HepG2 (cell line): ENCODE data around the gene PGC. TPM values are rescaled to one million over a fixed set of nuclear protein-coding genes. Genes with fewer than 3 reads are reported as not detected.

Experiments used
- CTCF ChIP-seq: sonication (generic); formaldehyde crosslinking; IDR thresholded peaks from 2 replicates; pipeline ENCODE4 v1.5.0; 2020; ENCODE audit warnings: mild to moderate bottlenecking, missing genetic modification reagents, moderate library complexity
- FOXK2 ChIP-seq: fragments of 450-650 bp; IDR thresholded peaks from 2 replicates; pipeline ENCODE4 v1.6.1; 2016
- GRHL1 ChIP-seq: sonication (generic); formaldehyde crosslinking; conservative IDR thresholded peaks from 2 replicates; pipeline ENCODE4 v1.8.0; 2022; ENCODE audit warnings: missing genetic modification reagents
- JARID2 ChIP-seq: sonication (generic); formaldehyde crosslinking; IDR thresholded peaks from 2 replicates; pipeline ENCODE4 v1.8.1; 2023; ENCODE audit warnings: missing genetic modification reagents, inconsistent platforms; ENCODE audit not compliant: insufficient replicate concordance
- MAZ ChIP-seq, 2 experiments: sonication (generic) in 1 of 2; formaldehyde crosslinking in 1 of 2; IDR thresholded peaks; 2 replicates each; pipeline versions ENCODE4 v1.5.0 to v1.6.1; 2012 to 2020; ENCODE audit warnings: low read depth in 2 of 2, mild to moderate bottlenecking in 2 of 2, borderline replicate concordance in 1 of 2, improper control_type of control experiment in 1 of 2, low read length in 1 of 2, missing genetic modification reagents in 1 of 2, moderate library complexity in 1 of 2
- MED13 ChIP-seq: sonication (generic); formaldehyde crosslinking; IDR thresholded peaks from 2 replicates; pipeline ENCODE4 v1.5.0; 2020; ENCODE audit warnings: missing genetic modification reagents
- MXD4 ChIP-seq: IDR thresholded peaks from 2 replicates; pipeline ENCODE4 v1.6.1; 2016; ENCODE audit warnings: mild to moderate bottlenecking, missing biosample characterization, missing genetic modification reagents
- NFE2L1 ChIP-seq: sonication (generic); formaldehyde crosslinking; IDR thresholded peaks from 2 replicates; pipeline ENCODE4 v1.4.0; 2020; ENCODE audit warnings: missing genetic modification reagents, mild to moderate bottlenecking, borderline replicate concordance
- NFRKB ChIP-seq: fragments of 450-650 bp; IDR thresholded peaks from 2 replicates; pipeline ENCODE4 v1.6.1; 2017
- SNAPC4 ChIP-seq: sonication (generic); formaldehyde crosslinking; IDR thresholded peaks from 2 replicates; pipeline ENCODE4 v1.4.0; 2020; ENCODE audit warnings: mild to moderate bottlenecking, missing genetic modification reagents
- TBP ChIP-seq: sonication (generic); formaldehyde crosslinking; IDR thresholded peaks from 2 replicates; pipeline ENCODE4 v1.5.0; 2020; ENCODE audit warnings: missing genetic modification reagents
- ZKSCAN8 ChIP-seq: IDR thresholded peaks from 2 replicates; pipeline ENCODE4 v1.6.1; 2016; ENCODE audit warnings: borderline replicate concordance, missing genetic modification reagents, missing compliant biosample characterization
- ZNF292 ChIP-seq: sonication (generic); formaldehyde crosslinking; IDR thresholded peaks from 2 replicates; pipeline ENCODE4 v1.8.1; 2022; ENCODE audit warnings: mild to moderate bottlenecking, low read depth, missing genetic modification reagents, borderline replicate concordance
- ZNF501 ChIP-seq: sonication (generic); formaldehyde crosslinking; IDR thresholded peaks from 2 replicates; pipeline ENCODE4 v1.5.1; 2020; ENCODE audit warnings: mild to moderate bottlenecking, moderate library complexity, missing genetic modification reagents
- ZNF703 ChIP-seq: sonication (generic); formaldehyde crosslinking; IDR thresholded peaks from 2 replicates; pipeline ENCODE4 v1.5.1; 2020; ENCODE audit warnings: missing genetic modification reagents, mild to moderate bottlenecking, moderate library complexity, borderline replicate concordance
- polyA plus RNA-seq, 8 experiments: library from polyadenylated mRNA; depleted of rRNA in 3 of 8; stranded (reverse) in 7 of 8; unstranded in 1 of 8; fragments of >200 nt; fragmentation: Illumina TruSeq in 4 of 8; extraction: Trizol in 4 of 8; gene quantifications; 2 replicates each; pipeline versions ENCODE4 v1.2.1 to v1.2.3, GENCODE V29; 2011 to 2016; ENCODE audit warnings: low read depth in 4 of 8, missing spikeins in 1 of 8, mixed read lengths in 1 of 8; ENCODE audit not compliant: insufficient read depth in 1 of 8
- total RNA-seq, 5 experiments: library from RNA; depleted of rRNA; stranded (reverse); fragments of >200 nt; fragmentation: Illumina TruSeq; extraction: Trizol; gene quantifications; 2 replicates each; pipeline ENCODE4 v1.2.3, GENCODE V29; 2016; ENCODE audit warnings: low read depth in 1 of 5

Gene PGC
- total and polyA plus RNA-seq, 2 of the 13 experiments (the other 11 are each of a cell fraction or from before 2014, with no cell fraction given), result 426 to 502 TPM

GRCh38 chr6:41723530-41724227 lies 23.5 kb downstream of the PGC start (continued):
- TF ChIP-seq SNAPC4 (CRISPR knock-in tag), result peak; percentile 81; the same call in 1 of the 2 replicates
- TF ChIP-seq FOXK2, result no peak
- no peak for TF ChIP-seq TBP (CRISPR knock-in tag)
- peak; percentile 51 for TF ChIP-seq CTCF (CRISPR knock-in tag)
- peak; percentile 81; the same call in 1 of the 2 replicates for TF ChIP-seq MED13 (CRISPR knock-in tag)
- TF ChIP-seq ZKSCAN8, result peak; percentile 90
- TF ChIP-seq ZNF501 (CRISPR knock-in tag), result peak; percentile 70
- peak; percentile 36; the same call in 1 of the 2 replicates for TF ChIP-seq ZNF703 (CRISPR knock-in tag)
- no peak for TF ChIP-seq MXD4
- no peak for TF ChIP-seq JARID2 (CRISPR knock-in tag)
- no peak for TF ChIP-seq GRHL1 (CRISPR knock-in tag)
- no peak for TF ChIP-seq NFRKB
- no peak for TF ChIP-seq NFE2L1 (CRISPR knock-in tag)
- peak; percentile 34; the same call in 1 of the 2 replicates for TF ChIP-seq MAZ (IDR thresholded peaks at IDR 0.05; ENCODE audit: borderline replicate concordance, low read depth, low read length)
- no peak for TF ChIP-seq MAZ (CRISPR knock-in tag; IDR thresholded peaks at IDR 0.05; ENCODE audit: low read depth)
- TF ChIP-seq ZNF292 (CRISPR knock-in tag), result peak; percentile 97
